Pulmonary artery endothelial cell (primary cell): ENCODE results near the gene NNT. TPM values are rescaled to one million over a fixed set of nuclear protein-coding genes. Genes with fewer than 3 reads are reported as not detected.
"Not testable (repeated sequence)": the region's sequence is repeated elsewhere in the genome, so short reads cannot be mapped to it uniquely, and the experiment has no call there.

Source experiments
- DNase-seq: peaks from one replicate; pipeline ENCODE4 v3.0.0-alpha.2; 2011; ENCODE audit warnings: low read depth, low spot score
- total RNA-seq: library from RNA; depleted of rRNA; stranded (reverse); fragments of >200 nt; gene quantifications from 2 replicates; pipeline ENCODE4 v1.2.3, GENCODE V29; 2014

Gene NNT
- total RNA-seq, 1 donor from 2014 or later, result 61.9 TPM

DNA sequence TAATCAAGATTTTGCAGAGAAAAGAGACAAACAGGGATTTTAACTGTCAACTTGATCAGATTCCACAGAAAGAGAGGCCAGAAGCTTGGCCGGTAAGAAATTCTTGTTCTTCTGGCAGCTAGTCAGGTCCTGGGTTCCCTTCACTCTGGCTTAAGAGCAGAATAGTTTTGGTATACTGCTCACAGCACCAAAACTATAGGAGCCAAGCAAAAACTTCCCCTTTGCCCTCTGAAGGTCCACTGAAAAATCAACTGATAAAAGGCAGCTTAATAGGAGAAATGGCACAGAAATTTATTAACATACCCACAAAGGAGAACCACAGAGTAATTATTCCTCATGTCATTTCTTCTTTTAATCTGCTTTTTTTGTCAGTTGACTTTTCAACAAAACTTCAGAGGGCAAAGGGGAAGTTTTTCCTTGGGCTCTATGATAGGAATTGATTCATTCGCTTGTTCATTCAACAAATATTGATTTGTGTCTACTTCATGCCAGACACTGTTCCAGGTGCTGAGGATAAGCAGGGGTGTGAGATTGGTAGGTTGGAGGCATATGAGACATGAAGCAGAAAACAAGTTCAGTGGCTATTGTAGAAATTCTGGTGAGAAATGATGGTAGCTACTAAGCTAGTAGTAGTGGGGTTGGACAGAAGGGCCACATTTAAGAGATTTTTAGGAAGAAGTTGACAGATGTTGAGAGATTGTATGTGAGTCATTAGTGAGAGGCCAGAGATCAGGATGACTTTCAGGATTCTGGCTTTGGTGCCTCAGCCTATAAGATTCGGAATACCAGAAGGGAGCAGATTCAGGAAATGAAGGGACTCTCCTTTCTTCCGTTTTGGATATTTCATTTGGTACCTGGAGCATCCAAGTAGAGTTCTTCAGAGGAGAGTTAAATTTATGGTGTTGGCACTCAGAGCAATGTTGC is 20.6 kb upstream of the NNT start:
- DNase-seq, result no peak

DNA sequence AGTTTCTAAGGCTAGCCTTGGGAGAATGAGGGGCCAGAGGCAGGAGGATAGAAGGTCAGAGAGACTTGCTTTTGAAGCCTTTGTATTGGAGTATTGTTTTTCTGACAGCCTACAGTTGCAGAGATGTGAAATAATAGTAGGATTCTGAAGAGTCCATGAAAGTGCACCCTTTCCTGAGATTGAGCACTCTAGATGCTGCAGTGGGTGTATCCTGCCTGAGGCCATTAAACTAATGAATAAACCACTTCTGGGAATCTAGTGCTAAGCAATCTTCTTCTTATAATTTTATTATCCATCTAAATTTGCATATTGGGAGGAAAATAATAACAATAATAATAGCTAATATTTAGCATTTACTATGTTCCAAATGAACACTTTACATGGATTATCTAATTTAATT is 19.3 kb upstream of the NNT start:
- no peak for DNase-seq

DNA sequence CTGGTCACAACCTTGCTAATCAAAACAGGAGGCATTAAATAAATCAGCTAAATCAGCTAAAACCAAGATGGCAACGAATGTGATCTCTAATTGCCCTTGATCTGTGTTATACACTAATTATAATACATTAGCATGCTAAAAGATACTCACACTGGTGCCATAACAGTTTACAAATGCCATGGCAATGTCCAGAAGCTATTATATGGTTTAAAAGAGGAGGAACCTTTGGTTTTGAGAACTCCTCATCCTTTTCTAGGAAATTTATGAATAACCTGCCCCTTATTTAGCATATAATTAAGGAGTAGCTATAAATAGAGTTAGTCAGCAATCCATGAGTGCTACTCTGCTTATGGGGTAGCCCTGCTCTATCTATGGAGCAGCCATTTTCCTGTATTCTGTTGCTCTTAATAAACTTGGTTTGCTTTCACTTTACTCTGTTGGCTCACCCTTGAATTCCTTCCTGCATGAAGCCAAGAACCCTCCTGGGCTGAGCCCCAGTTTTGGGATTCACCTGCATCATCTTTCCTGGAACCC is 18.7 kb upstream of the NNT start:
- DNase-seq, result no peak

DNA sequence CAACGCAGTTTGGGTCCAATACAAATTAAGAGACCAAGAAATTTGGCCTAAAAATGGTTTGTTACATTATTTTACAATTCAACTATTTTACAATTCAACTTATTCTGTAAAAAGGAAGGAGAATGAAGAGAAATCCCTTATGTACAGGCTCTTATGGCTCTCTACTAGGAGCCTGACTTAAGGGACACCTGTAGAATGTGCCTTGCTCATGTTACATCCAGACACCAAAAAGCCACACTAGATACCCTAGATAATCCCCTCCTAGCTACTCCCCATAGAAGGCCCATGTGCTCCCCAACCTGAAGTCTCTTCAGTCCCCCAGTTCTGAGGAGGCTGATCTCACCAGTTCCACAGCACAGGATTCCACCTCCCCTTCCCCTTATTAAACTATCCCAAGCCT is 14.1 kb upstream of the NNT start:
- no peak for DNase-seq

DNA sequence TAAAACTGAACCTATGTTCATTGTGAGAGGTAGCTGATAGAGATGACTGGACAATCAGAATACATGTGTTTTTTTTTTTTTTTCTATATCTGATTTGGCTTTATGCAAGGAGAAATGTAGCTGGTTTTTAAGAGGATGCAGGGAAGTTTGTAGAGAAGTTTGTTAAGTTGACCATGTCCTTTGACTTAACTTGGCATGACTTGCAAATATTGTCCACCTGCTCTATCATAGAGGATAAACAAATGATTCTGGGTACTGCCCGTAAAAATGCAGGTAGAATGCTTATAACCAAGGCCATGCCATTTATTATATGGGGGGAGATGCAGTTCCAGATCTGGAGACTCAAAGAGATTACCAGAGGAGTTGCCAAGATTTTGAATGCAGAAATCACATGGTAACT is 13.7 kb upstream of the NNT start:
- no peak for DNase-seq

DNA sequence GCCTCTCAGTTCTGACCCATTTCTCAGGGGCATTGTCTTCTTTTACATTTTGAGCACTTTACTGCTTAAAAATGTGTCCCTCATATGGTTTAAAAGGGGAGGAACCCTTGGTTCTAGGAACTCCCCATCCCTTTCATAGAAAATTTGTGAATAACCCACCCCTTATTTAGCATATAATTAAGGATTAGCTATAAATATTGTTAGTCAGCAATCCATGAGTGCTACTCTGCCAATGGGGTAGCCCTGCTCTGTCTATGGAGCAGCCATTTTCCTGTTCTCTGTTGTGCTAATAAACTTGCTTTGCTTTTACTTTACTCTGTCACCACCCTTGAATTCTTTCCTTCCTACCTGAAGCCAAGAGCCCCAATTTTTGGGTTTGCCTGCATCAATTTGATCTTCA is 12.3 kb upstream of the NNT start:
- no peak for DNase-seq

DNA sequence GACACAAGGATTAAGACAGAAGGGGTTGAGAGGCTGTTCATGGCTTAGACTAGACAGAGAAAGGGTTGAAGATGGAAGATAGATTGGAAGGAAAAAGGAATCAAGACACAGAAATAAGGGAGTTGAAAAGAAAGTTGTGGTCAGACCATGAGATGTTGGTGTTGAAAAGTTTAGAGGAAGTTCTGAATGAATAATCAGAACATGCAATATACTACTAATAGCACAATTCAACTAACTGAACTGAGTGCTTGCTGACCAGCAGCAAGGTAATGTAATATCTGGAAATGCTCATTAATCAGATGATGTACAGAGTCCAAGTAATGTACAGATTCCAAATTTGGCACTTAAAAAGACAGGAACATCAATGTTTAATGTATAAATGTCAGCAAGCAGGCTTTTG is 10.6 kb upstream of the NNT start:
- DNase-seq, result no peak

DNA sequence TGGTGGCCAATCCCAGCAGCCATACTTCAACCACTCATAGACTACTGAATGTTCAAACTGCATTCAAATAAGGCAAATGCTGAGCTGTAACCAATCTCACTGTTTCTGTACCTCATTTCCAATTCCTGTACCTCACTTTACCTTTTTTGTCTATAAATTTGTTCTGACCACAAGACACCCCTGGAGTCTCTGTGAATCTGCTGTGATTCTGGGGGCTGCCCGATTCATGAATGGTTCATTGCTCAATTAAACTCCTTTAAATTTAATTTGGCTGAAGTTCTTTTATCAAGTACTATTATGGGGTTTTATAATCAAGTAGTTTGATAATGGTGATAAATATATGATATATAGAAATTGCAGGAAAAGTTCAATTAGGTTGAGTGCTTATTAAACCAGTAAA is 4.1 kb upstream of the NNT start:
- not testable (repeated sequence) for DNase-seq

DNA sequence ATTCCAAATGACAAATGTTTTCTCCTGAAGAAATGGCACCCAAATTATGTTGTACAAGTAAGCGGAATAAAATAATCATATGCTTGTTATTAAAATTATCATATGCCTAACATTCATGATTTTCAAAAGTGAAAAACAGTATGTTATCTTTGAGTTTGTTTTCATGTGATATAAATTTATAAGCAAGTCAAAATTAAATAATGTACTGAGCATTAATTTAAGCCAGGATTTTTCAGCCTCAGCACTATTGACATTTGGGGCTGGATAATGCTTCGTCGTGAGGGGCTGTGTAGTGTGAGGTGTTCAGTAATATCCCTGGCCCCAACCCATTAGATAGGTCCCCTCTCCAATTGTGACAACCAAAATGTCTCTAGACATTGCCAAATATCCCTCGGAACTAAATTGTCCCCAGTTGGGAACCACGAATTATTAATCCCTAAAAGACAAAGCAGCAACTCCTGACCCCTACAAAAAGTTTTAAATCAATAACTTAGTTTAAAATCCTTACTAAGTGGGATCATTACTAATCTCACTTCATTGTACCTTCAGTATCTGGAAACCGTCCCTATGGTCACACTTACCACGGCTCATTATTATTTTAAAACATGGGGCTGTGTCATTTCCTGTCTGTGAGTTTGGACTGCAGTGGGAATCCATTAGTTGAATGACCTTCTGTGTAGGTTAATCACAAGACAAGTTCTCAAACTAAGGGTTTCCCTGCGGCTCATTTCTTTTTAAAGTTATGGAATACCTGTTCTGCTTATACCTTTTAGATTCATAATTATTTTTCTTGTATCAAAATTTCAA is 1.3 kb upstream of the NNT start:
- peak; percentile 37 for DNase-seq

DNA sequence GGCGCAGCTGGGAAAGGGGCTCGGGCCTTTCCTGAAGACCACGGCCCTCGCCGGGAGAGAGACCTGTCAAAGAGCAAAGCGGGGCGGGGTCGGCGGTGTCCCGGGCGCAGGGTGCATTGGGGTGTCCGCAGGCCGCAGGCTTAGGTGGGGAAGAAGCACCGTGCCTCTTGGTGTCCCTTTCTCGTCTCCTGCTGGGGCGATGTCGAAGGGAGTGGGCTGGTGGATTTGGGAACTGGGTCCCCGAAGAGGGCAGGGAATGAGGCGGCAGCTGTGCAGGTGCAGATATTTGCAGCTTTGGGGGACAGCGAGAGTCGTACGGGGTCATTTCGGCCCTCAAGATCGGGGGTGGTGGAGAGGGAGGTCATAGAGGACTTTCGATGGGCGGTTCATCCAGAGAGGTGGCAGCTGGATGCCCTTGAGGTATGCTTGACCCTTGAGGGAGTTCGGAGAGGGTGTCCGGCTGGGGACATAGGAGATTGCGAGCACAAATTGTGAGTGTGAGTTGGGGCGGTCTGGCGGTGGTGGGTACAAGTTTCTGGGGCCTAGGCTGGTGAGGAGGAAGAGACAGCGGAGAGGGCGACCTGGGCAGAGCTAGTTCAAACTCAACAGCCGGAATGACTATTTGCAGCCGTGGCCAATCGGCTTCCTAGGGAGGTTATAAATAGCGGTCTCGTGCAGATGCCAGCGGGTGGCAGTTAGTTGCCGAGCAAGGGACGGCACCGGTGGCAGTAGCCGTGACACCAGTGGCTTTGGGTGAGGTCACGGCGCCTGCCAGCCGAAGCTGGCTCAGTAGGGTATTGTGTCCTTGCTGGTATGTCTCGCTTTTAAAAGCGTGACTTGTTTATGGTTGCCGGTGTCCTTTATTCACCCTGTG is 601 bp downstream of the NNT start:
- DNase-seq, result no peak

DNA sequence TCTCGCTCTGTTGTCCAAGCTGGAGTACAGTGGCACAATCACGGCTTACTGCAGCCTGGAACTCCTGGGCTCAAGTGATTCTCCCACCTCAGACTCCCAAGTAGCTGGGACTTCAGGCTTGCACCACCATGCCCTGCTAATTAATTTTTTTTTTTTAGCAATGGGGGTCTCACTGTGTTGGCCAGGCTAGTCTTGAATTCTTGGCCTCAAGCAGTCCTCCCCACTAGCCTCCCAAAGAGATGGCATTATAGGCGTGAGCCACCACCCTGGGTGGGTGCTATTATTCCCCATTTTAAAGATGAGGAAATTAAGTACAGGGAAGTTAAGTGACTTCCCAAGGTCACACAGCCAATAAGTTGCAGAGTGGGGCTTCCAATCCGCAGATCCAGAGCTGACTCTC is 1.7 kb downstream of the NNT start:
- no peak for DNase-seq

DNA sequence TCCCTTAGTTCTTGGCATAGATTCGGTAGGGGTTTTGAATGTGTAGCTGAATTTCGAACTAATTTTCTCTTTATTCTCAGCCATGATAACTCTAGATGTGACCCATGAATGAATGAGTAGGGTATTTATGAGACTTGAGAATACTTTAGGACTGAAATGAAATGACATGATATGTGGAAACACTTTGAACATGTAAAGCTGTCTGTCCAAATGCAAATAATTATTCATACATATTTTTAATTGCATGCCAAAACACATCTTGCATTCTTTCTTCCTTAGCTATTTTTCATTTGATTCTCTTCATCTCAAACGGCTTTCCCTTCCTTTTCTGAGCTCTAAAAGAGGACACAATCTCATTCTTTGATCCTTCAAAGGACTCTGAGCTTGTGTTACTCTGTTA is 3.4 kb downstream of the NNT start:
- no peak for DNase-seq

DNA sequence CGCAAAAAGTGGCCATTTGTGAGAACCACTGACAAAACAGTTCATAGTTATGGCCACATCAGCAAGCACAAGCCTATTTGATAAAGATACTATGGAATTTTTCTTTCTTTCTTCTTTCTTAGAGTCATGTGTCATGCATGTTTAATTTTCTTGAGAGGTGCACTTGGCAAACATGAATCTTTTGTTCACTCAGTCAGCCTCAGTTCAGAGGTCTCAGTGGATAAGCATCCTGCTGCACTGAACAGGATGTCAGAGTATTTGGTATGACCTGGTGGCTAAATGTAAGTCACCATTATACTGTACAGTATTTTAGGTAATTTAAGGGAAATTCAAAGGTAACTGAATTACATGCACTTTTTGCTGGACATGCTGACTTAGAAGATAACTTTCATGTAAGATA is 5.4 kb downstream of the NNT start:
- peak; percentile 36 for DNase-seq

DNA sequence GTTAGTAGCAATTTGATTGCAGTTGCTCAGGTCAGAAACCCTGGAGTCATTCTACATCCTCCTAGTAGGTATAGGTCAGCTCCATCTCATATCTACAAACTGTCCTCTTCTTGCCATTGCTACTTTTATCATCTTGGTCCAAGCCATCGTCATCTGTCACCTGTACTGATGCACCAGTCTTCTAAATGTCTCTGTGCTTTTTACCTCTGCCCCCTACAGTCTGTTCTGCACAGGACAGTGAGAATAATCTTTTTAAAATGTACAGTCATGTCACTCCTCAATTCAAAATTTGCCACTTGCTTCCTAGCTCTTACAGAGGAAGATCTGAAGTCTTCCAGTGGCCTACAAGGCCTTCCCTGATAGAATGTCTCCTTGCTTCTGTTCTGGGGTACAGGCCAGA is 6.8 kb downstream of the NNT start:
- DNase-seq, result no peak

DNA sequence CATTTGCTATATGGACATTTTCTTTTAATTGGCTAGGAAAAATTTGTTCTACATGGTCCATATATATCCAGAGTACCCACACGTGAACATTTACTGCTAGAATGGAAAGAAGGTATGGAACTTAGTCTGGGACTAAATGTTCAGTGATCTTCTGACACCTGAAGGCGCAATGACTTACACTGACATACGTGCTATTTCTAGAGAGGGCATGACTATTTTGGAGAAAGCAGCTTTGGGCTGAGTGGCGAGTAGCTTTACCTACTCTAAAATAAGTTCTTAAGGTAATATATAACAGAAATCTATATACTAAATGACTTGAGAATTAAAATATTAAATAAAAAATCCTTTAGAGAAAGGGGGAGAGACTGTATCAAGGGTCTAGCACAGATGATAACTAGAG is 10.4 kb downstream of the NNT start:
- DNase-seq, result no peak

DNA sequence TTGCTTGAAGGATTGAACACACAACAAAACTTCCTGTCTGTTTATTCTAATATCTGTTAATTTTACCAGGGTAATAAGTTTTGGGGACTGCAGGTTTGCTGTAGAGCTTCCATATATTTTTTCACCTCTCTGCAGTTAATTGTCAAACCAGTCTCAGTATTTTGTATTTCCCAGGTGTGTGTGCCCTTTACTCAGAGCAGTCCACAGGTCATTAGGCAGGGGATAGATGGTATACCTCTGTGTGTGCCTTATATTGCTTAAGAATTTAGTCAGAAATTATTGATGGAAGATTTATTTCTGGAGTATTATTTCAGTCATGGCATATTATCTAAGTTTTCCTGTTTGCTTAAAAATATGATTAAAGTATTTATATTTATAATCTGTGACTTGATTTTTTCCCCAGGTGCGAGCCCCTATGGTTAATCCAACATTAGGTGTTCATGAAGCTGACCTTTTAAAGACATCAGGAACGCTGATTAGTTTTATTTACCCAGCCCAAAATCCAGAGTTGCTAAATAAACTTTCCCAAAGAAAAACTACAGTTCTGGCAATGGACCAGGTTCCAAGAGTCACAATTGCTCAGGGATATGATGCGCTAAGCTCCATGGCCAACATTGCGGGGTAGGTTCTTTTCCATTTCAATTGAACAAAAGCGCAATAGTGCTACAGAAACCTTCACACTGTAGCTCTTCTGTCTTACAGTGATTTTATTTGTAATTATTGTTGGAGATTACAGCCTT is 12.6 kb downstream of the NNT start:
- no peak for DNase-seq

DNA sequence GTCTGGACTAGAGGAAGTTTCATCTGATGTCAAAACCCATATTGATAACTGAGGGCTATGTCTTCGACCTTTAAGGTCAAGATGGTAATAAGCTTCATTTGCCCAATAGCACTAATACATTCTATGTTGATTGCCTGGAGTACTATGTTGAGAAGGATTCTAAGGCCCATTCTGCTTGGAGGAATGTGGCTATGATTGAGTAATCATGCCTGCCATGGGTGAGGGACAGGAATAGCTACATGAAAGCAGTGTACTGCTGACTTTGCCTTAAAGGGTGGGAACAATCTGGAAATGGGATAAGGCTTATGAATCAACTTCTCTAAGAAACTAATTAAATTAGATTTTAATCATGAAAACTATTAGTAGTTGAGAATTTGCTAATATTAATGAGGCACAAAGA is 13.6 kb downstream of the NNT start:
- no peak for DNase-seq

DNA sequence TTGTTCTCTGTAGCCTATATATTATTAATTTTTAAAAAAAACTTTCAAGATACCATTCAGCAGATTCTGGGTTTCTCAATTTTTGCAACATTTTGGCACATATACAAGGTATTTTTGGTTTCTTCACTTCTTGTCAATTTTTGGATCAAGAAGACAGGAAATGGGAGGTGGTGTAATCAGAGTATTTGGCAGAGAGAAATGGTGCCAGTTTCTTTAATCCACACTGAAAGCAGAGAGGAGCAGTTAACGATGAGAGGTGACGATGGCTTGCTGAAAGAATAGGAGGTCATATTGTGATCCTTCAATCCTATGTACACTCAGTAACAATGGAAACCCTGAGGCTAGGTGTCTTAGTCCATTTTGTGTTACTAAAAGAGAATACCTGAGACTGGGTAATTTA is 16.4 kb downstream of the NNT start:
- no peak for DNase-seq

DNA sequence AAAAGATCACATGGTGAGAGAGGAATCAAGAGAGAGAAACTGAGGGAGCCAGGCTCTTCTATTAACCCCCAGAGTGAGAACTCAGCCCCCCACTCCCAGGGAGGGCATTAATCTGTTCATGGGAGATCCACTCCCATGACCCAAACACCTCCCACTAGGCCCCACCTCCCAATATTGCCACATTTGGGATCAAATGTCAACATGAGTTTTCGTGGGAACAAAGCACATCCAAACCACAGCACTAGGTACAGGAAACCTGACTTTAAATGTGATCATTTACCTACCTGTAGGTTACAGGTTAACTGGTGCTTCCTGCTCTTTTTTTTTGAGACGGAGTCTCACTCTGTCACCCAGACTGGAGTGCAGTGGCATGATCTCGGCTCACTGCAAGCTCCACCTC is 16.9 kb downstream of the NNT start:
- no peak for DNase-seq

DNA sequence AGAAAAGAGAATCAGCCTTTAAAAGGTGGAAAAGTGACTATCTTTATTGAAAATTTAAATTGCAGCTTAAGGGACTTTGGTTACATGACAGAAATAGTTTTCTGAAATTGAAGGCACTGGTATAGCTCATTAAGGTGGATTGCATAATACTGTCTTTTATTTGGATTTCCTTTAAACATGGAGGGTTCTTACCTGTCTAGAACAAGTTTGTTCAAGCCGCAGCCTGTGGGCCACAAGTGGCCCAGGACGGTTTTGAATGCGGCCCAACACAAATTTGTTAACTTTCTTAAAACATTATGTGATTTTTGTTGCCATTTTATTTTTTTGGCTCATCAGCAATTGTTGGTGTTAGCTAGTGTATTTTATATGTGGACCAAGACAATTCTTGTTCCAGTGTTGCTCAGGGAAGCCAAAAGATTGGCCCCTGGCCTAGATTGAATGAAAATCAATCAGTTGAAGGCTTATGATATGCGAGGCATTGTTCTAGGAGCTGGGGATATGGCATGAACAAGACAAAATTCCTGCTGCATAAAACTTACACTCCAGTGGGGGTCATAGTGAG is 18.0 kb downstream of the NNT start:
- no peak for DNase-seq
